Gastroesophageal sphincter (tissue), 3 donors: ENCODE results near the gene PDE1C.

Source experiments
- POLR2A ChIP-seq, 2 donors: fragments of 450-650 bp; IDR thresholded peaks; one replicate each; pipeline ENCODE4 v1.6.1; 2017; ENCODE audit warnings: antibody characterized with exemption in 2 of 2, mild to moderate bottlenecking in 2 of 2, moderate library complexity in 1 of 2
- POLR2AphosphoS5 ChIP-seq: sonication (generic); formaldehyde crosslinking; IDR thresholded peaks from one replicate; pipeline ENCODE4 v1.6.1; 2017; ENCODE audit warnings: antibody characterized with exemption
- TF ChIP-seq, protein P1 (sequence below), 4 experiments: fragments of 200-600 bp in 2 of 4; fragments of 450-650 bp in 2 of 4; sonication (generic) in 1 of 4; IDR thresholded peaks; one replicate each; pipeline ENCODE4 v1.5.1; 2017 to 2019; ENCODE audit warnings: antibody characterized with exemption in 4 of 4, mild to moderate bottlenecking in 2 of 4, moderate library complexity in 2 of 4

- TF ChIP-seq, protein P1, sequence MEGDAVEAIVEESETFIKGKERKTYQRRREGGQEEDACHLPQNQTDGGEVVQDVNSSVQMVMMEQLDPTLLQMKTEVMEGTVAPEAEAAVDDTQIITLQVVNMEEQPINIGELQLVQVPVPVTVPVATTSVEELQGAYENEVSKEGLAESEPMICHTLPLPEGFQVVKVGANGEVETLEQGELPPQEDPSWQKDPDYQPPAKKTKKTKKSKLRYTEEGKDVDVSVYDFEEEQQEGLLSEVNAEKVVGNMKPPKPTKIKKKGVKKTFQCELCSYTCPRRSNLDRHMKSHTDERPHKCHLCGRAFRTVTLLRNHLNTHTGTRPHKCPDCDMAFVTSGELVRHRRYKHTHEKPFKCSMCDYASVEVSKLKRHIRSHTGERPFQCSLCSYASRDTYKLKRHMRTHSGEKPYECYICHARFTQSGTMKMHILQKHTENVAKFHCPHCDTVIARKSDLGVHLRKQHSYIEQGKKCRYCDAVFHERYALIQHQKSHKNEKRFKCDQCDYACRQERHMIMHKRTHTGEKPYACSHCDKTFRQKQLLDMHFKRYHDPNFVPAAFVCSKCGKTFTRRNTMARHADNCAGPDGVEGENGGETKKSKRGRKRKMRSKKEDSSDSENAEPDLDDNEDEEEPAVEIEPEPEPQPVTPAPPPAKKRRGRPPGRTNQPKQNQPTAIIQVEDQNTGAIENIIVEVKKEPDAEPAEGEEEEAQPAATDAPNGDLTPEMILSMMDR (IDR thresholded peaks at IDR 0.05) = no peak
- TF ChIP-seq POLR2A (IDR thresholded peaks at IDR 0.05) = no peak
- no peak for TF ChIP-seq POLR2AphosphoS5
Observed at GRCh38 chr7:32048970-32049491, 21.2 kb downstream of the PDE1C start.
